Stimulated activated CD4-positive, alpha-beta T cell treated with anti-CD3 and anti-CD28 coated beads, Interleukin-4, amount 100 ng/mL, for 1 hour (primary cell): ENCODE results near the gene ZNF782.
"Not testable (repeated sequence)": the region's sequence is repeated elsewhere in the genome, so short reads cannot be mapped to it uniquely, and the experiment has no call there.

Experiments used
- DNase-seq: peaks from one replicate; pipeline ENCODE4 v3.0.0-alpha.2; 2020

The ZNF782 gene

GRCh38 chr9:96852676-96853075 lies 1.6 kb downstream of the ZNF782 start:
- no peak for DNase-seq

GRCh38 chr9:96844040-96844439 lies 10.3 kb downstream of the ZNF782 start:
- DNase-seq: no peak

- DNase-seq: no peak
Observed at GRCh38 chr9:96818533-96818932, 35.8 kb downstream of the ZNF782 start.

GRCh38 chr9:96817973-96818372 lies 36.3 kb downstream of the ZNF782 start:
- no peak for DNase-seq

- DNase-seq: no peak
Observed at GRCh38 chr9:96813607-96814006, 40.7 kb downstream of the ZNF782 start.

- not testable (repeated sequence) for DNase-seq
Observed at GRCh38 chr9:96798959-96799358, 55.4 kb downstream of the ZNF782 start.

GRCh38 chr9:96784021-96784420 lies 70.3 kb downstream of the ZNF782 start:
- DNase-seq: no peak

- no peak for DNase-seq
Observed at GRCh38 chr9:96782235-96782634, 72.1 kb downstream of the ZNF782 start.

GRCh38 chr9:96781552-96781951 lies 72.8 kb downstream of the ZNF782 start:
- no peak for DNase-seq

- no peak for DNase-seq
Observed at GRCh38 chr9:96779089-96779488, 75.2 kb downstream of the ZNF782 start.

GRCh38 chr9:96777426-96777864 lies 76.9 kb downstream of the ZNF782 start:
- no peak for DNase-seq

GRCh38 chr9:96771124-96771523 lies 83.2 kb downstream of the ZNF782 start:
- DNase-seq: no peak

GRCh38 chr9:96769989-96770388 lies 84.3 kb downstream of the ZNF782 start:
- no peak for DNase-seq
